HT1080 (cell line): ENCODE results near the gene PXK. TPM values are rescaled to one million over a fixed set of nuclear protein-coding genes. Genes with fewer than 3 reads are reported as not detected.
A peak's percentile ranks its signal among the peaks of the same experiment; 100 is the strongest.

Experiments
- DNase-seq: peaks from one replicate; pipeline ENCODE4 v3.0.0-alpha.2; 2015; ENCODE audit warnings: low read depth
- total RNA-seq: library from RNA; depleted of rRNA; stranded (reverse); fragments of >200 nt; shearing (Covaris generic); gene quantifications from 2 replicates; pipeline ENCODE4 v1.2.3, GENCODE V29; 2014

Gene PXK
- total RNA-seq, 1 experiment from 2014 or later, result 23.3 TPM

- DNase-seq, result peak; percentile 63
Observed at GRCh38 chr3:58383476-58383875, 50.8 kb downstream of the PXK start.

DNA sequence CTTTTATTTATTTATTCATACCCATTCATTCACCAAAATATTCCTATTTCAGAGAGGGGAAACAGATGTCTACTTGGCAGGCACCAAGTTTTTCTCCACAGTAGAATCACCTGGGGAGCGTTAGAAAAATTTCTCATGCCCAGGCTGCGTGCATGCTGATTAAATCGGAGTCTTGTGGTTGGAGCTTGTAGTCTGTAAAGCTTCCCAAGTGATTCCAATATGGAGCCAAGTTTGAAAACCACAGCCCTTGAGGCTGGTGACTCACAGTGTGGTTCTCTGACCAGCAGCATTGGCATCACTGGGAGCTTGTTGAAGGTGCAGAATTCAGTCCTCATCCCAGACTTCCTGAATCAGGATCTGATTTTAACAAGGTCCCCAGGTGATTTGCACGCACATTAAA, 51.2 kb downstream of the PXK start:
- peak; percentile 99 for DNase-seq

- no peak for DNase-seq
Observed at GRCh38 chr3:58384381-58385090, 51.8 kb downstream of the PXK start.

- DNase-seq, result peak; percentile 80
Observed at GRCh38 chr3:58386626-58387365, 54.1 kb downstream of the PXK start.

DNA sequence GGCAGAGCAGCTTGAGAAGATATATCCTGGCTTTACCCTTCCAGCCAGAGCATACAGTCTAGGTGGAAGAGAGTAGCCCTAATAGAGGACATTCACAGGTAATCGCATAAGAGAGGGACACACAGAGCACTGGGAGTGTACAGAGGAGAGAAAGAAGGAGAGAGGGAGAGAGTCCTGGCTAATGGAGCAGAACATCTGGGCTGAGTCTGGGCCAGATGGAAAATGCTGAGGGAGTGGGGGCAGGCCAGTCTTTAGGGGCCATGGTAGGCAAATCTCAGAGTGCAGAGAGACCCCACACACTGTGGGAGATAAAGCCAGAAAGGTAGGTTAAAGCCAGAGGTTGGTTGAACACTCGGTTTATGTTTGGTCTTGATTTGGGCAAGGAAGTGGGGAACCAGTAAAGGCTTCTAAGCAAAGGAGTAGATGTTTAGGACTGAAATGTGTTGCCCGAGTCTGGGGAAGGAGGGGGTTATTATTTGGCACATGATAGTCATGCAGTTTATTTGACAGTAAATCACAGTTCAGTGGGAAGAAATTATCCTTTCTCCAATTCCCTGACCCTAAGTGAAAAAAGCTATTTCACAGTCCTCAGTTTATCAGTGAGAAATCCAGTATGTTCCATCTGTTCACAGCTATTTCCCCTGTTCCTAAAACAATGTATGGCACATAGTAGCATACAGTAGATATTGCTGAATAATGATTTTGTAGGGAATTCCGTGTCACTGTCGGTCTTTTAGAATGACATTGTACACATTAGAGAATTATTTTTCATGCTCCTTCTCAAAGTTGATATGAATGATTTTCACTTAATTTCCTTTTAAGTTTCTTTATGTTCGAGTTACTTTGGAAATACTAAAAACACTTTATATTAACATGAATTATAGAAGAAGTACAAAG, 55.2 kb downstream of the PXK start:
- DNase-seq, result no peak

GRCh38 chr3:58388550-58389091, 55.9 kb downstream of the PXK start:
- DNase-seq, result no peak

DNA sequence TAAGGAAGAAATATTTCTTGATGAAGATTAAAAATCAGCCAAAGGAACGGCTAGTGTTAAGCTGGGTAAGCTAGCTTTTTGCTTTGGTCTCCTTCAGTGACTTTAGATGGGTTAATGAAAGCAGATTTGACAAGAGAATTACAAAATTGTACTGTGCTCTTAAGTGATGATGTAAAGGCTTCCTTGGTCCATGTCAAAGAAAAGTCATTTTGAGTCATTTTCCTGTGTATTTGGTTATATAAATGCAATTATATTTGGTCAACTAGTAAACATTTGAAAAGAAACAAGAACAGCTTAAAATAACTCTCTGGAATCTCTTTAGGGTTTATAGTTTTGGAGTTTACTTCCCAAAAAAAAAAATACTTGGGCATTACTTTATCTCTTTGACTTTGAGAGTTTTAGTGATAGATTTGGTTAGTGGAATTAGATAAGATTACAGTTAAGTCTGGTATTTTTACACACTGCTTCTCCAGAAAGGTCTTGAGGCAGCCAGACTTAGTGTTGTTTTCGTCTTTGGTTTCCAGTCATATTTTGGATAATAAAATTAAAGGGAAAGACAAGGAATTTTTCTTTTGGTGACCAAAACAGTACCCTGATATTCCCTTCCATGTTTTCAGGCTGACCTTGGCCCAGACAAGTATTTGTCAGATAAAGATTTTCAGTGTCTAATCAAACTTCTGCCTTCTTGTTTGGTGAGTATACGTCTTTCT, 58.6 kb downstream of the PXK start:
- no peak for DNase-seq

GRCh38 chr3:58392181-58392580, 59.5 kb downstream of the PXK start:
- DNase-seq, result no peak

- no peak for DNase-seq
Observed at GRCh38 chr3:58394339-58394738, 61.6 kb downstream of the PXK start.

- DNase-seq, result no peak
Observed at GRCh38 chr3:58398669-58399333, 66.1 kb downstream of the PXK start.

DNA sequence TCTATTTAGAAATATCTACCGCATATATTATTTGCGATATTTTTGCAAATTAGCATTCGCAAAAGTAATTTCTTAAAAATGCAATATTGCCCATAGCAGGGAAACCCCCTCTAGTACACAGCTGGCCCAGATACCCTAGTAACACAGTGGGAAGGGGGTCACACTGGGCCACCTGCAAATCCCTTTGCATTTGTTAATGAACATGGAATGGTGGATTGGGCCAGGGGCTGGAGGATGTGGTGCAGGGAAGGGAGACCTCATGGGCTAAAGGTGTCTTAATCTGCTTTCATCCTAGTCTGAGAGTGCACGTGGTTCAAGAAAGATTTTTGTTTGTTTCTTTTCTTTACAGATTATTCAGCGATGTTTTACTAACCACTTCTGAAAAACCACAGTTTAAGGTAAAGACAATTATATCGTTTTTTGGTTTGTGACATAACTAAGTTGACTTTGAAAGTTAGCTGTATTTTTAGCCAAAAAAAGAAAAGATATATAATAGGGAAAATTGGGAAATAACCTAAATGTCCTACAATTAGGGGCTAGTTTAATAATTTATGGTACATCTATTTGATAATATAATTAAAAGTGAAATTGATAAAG, 70.9 kb downstream of the PXK start:
- DNase-seq, result no peak

- peak; percentile 61 for DNase-seq
Observed at GRCh38 chr3:58404396-58404795, 71.7 kb downstream of the PXK start.

- no peak for DNase-seq
Observed at GRCh38 chr3:58408906-58409305, 76.2 kb downstream of the PXK start.

DNA sequence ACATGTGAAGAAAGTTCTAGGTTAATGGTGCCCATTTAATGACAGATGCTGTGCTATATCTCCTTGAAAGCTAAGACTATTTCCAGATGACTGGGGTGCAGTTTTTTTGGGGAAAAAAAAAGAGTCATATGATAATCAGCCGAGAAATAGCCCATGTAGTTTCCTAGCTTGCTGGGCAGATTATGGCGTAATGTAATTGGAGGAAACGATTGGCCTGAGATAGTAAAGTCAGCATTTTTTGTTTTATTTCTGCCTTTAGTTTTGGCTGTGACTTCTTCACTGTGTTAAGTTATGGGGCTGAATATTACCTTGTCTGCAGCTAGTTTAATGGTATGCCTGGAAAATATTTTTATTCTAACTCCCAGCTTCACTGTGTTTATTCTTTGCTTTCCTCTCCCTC, 77.0 kb downstream of the PXK start:
- DNase-seq, result no peak

DNA sequence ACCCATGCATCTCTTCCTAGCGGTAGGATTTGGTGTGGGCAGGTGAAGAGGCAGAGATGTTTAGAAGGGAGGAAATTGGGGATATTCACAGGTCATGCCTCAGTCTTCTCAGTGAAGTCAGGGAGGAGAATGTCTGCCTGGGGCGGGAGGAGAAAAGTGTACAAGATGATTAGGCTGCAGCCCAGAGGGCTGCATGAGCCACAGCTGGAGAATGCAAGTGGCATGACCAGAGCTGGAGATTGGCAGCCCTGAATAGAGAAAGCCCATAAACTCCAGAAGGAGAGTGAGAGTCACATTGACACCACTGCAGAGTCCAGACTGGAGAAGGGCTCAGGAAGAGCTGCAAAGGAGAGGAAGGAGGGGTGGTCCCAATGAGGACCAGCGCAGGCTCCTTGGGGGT, 78.3 kb downstream of the PXK start:
- DNase-seq, result no peak

DNA sequence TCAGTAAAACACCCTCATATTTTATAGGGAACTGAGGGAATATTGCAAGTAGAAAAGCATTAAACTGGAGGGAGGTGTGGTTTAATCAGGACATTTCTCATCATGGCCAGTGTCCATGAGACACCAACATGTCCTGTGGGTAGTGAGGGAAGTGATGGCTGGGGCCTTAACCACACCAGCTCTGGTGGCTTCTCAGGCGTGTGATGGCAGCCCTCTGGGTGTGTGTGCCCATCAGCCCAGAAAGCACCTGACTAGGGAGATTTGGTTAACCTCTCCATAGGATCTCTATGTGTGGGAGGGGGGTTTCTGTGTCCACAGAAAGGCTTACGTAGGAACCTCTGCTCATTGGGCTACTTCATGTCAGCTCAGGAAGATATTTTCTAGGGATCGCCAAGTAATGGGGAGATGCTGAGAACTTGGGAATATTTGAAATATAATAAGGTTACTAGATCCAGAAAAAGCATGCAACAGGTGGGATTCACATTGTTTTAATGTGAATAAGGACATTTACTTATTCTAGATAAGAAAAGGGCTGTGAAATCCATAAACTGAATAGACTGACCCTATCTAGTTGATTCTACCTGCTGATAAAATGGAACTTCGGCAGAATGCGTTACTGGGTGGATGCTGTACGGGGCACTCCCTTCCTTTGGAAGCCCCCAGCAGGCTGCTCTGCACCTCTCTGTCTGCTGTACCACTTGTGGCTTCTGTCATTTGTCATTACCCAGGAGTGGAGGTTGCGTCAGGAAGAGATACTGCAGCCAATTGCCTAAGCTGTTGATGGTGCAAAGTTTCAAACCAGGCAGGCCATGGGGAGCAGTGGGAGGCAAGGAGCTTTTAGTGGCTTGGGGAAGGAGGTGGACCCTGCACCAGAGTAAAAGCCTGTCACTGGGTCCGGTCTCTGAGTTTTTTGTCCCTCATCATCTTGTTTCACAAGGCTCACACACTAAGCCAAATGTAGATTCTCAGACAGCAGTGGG, 79.4 kb downstream of the PXK start:
- no peak for DNase-seq

- DNase-seq, result peak; percentile 66
Observed at GRCh38 chr3:58414538-58415197, 82.0 kb downstream of the PXK start.

GRCh38 chr3:58416191-58416590, 83.5 kb downstream of the PXK start:
- DNase-seq, result no peak
